Nucleus accumbens (tissue), 56 donors: ENCODE results near the gene SLC25A11.

Experiments
- DNase-seq, 56 donors: peaks; one replicate each; lab custom pipeline; 2025; lab: John Stamatoyannopoulos, UW

SLC25A11 gene

GRCh38 chr17:4898351-4898750 is 41.5 kb downstream of the SLC25A11 start:
- no peak for DNase-seq

GRCh38 chr17:4897785-4898184 is 42.1 kb downstream of the SLC25A11 start:
- DNase-seq, result no peak

GRCh38 chr17:4897198-4897687 is 42.6 kb downstream of the SLC25A11 start:
- no peak for DNase-seq

DNA sequence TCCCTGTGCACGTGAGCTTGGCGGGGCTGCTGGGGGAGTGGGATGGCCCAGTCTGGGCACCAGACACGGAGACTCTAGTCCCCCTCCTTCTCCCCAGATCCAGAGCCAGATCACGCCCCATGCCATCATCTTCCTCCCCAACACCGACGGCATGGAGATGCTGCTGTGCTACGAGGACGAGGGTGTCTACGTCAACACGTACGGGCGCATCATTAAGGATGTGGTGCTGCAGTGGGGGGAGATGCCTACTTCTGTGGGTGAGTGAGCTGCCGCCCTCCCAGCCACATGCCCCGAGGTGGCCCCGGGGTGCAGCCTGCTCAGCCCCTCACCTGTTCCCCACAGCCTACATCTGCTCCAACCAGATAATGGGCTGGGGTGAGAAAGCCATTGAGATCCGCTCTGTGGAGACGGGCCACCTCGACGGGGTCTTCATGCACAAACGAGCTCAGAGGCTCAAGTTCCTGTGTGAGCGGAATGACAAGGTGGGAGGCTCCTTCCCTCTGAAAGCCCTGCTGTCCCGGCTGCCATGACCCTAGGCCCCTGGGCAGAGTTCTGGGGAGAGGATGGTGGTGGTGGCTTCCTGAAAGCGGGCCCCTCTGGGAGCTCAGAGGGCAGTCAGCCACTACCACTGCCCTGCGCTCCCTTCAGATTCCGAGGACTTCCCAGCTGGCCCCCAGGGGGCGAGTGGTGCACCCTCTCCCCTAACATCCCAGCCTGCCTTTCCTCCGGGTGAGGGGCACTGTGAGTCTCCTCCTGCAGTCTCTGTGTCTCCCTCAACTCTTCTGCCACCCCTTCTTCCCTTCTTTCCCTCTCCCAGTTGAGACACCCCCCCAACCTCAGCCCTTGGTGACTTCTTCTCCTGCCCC is 43.3 kb downstream of the SLC25A11 start:
- DNase-seq, result no peak

- DNase-seq, result no peak
These were observed 44.1 kb downstream of the SLC25A11 start for GRCh38 chr17:4895657-4896331.

GRCh38 chr17:4895121-4895520 is 44.7 kb downstream of the SLC25A11 start:
- no peak for DNase-seq

DNA sequence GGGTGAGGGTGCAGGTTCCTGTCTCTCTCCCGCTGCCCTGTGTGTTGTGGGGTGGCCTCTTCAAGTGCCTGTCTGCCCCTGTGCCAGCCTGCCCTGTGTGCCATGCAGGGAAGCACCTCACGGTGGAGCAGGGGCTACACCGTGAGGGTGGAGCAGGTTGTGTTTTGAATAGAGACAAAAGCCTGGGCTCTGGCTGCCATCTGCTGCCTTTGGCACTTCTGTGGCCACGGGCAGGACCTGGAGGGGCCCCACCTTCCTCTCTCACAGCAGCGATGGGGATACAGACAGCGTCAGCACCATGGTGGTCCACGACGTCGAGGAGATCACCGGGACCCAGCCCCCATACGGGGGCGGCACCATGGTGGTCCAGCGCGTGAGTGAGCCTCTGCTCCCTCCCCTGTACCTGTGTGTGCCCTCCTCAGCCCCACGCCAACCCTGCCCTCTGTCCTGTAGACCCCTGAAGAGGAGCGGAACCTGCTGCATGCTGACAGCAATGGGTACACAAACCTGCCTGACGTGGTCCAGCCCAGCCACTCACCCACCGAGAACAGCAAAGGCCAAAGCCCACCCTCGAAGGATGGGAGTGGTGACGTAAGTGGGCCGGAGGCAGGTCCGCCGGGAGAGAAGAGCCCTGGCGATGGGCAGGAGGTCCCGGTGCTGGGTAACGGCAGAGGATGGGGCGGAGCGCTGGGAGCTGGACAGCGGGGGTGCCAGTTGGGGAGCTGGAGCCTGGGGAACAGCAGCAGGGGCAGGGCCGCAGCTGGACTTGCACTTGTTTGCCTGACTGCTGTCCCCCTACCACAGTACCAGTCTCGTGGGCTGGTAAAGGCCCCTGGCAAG is 45.9 kb downstream of the SLC25A11 start:
- no peak for DNase-seq

- no peak for DNase-seq
These were observed 46.6 kb downstream of the SLC25A11 start for GRCh38 chr17:4893272-4893671.

DNA sequence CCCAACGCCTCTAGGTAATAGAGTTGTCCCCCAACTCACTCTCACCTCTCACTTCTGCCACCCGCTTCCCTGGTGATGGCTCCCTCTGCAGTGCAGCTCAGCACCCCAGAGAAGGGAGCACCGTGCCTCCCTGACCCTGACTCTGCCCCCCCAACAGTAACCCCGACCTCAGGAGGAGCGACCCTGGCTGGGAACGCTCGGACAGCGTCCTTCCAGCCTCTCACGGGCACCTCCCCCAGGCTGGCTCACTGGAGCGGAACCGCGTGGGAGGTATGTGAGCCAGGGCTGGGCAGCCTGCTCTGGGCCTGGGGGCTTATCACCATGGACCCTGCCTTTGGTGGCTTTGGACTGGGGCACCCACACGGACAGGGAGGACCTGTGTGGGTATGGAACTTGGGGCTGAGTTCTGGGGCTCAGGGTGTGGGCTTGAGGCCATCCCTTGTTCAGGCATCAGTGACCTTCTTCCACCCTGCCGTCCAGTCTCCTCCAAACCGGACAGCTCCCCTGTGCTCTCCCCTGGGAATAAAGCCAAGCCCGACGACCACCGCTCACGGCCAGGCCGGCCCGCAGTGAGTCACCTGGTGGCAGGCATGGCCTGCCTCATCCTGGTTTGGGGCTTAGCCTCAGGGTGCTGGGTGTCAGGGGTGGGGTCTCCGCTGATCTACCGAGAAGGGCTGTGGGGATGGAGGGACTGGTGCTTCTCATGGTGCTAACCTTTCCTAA is 47.2 kb downstream of the SLC25A11 start:
- DNase-seq, result no peak

DNA sequence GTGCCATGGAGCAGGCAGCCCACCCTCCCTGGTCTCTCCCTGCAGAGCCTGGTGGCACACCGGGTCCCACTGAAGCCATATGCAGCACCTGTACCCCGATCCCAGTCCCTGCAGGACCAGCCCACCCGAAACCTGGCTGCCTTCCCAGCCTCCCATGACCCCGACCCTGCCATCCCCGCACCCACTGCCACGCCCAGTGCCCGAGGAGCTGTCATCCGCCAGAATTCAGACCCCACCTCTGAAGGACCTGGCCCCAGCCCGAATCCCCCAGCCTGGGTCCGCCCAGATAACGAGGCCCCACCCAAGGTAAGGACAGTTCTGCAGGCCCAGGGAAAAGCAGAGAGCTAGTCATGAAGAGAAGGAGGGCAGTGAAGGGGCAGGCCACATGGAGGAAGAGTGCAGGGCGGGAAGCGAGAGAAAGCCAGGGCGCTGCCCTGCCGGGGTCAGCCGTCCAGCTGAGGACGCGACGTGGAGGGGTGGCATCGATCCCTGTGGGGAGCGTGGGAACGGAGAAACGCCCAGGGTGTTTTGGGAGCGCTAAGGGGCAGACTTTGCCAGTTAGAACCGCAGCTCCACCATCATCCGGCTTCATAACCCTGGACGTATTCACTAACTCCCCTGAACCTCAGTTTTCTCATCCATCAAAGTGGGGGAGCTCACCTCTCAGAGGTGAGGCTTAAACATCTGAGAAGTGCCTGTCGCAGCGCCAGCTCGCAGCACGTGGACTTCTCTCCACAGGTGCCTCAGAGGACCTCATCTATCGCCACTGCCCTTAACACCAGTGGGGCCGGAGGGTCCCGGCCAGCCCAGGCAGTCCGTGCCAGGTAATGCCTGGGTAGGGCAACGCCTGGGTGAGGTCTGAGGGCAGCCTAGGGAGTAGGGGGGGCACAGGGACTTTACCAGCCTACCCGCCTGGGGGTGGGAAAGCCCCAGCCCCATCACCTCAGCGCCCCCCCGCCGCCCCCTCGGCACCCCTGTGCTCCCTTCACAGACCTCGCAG is 48.1 kb downstream of the SLC25A11 start:
- no peak for DNase-seq

- no peak for DNase-seq
These were observed 52.3 kb downstream of the SLC25A11 start for GRCh38 chr17:4887581-4887980.
